LHCN-M2 (cell line): ENCODE measurements around the gene PLEK. TPM values are rescaled to one million over a fixed set of nuclear protein-coding genes. Genes with fewer than 3 reads are reported as not detected.
A peak's percentile ranks its signal among the peaks of the same experiment; 100 is the strongest.
"Not testable (repeated sequence)": the region's sequence is repeated elsewhere in the genome, so short reads cannot be mapped to it uniquely, and the experiment has no call there.

Experiments
- DNase-seq: peaks from one replicate; pipeline ENCODE4 v3.0.0-alpha.2; 2012; ENCODE audit warnings: low read depth
- polyA plus RNA-seq: library from polyadenylated mRNA; unstranded; fragments of >200 nt; gene quantifications from one replicate; pipeline ENCODE4 v1.2.1, GENCODE V29; 2012; ENCODE audit warnings: missing spikeins
- total RNA-seq: library from RNA; depleted of rRNA; stranded (reverse); fragments of >200 nt; gene quantifications from 2 replicates; pipeline ENCODE4 v1.2.3, GENCODE V29; 2014; rRNA removed

PLEK gene
- not detected in 2 replicates for total RNA-seq
- polyA plus RNA-seq, result not detected

- no peak for DNase-seq
Observed at GRCh38 chr2:68365087-68365486, at the start of gene PLEK. Gene PLEK, plus strand, starts transcription at chr2:68365282. Its CDS starts 70 bp downstream, at chr2:68365352.

DNA sequence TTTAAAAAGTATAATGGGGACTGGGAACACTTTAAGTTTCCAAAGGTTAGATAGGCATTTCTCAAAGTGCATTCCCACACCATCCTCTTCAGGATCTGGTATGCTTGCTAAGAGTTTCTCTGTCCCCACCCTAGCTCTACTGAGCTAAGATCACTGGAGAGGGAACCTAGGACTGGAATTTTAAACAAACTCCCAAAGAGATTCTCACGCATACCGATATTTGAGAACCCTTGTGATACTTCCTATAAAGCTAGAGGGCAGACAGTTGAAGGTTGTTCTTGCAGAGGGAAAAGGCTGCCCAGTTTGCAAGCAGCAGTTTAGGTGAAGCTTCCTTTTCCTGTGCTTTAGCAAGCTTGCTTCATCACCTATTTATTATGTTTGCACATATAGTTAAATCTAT is 49.0 kb upstream of the PLEK start:
- no peak for DNase-seq

DNA sequence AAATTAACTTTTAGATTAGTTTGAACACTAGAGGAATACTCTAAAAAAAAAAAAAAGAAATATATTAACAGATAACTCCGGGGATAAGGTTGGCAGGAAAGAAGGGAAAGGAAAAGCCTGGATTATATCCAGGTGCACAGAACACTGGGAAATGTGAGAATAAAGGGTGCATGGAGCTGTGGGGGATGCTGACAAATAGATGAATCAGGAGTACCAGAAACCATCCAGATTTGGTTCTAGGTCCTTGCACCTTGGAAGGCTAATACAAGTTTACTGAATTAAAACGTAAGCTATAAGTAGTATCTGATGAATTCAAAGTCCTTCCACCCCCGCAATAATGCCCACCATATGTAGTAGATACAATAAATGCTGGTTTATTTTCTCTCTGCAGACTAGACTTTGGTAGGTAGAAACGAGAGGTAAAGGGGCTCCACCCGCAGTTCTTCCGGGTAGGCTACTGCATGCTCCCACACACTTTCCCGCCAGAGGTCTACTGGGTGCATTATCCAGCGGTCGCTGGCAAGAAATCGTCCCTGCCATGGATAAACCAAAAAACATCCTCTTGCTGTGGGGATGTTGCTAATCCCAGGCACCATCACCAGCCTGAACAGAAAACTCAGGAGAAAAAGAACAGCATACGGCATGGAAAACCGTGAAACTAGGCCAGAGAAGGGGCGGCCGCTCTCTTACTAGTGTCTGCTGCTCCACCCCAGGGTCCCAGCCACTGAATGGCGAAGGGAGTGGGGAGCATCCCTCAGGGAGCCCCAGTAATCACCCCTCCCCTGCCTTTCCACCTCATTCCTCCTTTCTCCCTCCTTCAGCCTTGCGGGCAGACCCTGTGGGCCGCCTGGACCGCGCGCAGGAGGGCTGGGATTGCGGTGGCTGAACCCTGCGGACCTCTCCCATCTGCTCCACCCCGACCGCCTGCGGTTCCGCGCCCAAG is 46.8 kb upstream of the PLEK start:
- DNase-seq, result no peak

GRCh38 chr2:68318914-68319397 is 46.1 kb upstream of the PLEK start:
- DNase-seq, result peak; percentile 26

- DNase-seq, result peak; percentile 77
Observed at GRCh38 chr2:68319398-68320117, 45.5 kb upstream of the PLEK start, which contains the start of gene CNRIP1. Gene CNRIP1, minus strand, starts transcription at chr2:68319949. Its CDS starts 549 bp downstream, at chr2:68319400.

DNA sequence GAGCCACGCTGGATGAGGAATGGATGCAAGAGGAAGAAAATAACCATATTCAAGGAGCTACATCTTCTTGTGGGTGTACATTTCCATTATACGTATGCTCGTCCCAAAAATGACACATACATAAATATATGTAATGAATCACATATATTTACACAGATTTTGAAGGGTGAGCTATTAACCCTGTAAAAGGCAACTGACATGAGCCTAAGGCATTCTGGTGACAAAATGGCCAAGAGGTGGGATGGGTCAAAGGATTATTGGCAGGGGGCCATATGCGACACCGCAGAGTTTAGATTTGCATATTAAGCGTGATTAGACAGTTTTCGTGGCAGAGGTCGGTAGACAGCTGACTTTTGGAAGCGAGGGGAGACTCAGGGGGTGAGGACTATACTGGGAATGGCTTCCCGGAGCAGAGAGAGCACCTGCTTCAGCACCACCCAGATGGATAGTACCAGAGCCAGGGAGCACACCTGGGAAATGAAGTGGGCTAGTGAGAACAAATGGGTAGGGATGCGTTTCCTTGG is 44.9 kb upstream of the PLEK start:
- peak; percentile 22 for DNase-seq

- DNase-seq, result no peak
Observed at GRCh38 chr2:68325056-68325455, 40.0 kb upstream of the PLEK start.

DNA sequence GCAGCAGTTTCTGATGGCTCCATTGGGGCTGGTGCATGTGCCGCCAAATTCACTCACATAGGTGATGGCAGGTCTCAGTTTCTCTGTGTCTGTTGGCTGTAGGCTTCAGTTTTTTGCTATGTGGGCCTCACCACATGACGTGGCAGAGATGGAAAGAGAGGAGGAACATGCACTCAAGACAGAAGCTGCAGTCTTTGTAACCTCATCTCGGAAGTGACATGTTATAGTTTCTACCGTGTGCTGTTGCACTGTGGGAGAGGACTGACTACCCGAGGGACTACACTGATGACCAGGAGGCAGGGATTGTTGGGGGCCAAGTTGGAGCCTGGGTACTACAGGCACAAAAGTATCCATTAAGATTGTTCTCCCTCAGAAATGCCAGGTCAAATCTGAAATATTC is 36.2 kb upstream of the PLEK start:
- no peak for DNase-seq

- no peak for DNase-seq
Observed at GRCh38 chr2:68330691-68331090, 34.4 kb upstream of the PLEK start.

- DNase-seq, result no peak
Observed at GRCh38 chr2:68333009-68333408, 32.1 kb upstream of the PLEK start.

GRCh38 chr2:68333931-68334330 is 31.2 kb upstream of the PLEK start:
- DNase-seq, result no peak

GRCh38 chr2:68336192-68336591 is 28.9 kb upstream of the PLEK start:
- DNase-seq, result peak; percentile 80

GRCh38 chr2:68340226-68341061 is 24.6 kb upstream of the PLEK start:
- DNase-seq, result no peak

DNA sequence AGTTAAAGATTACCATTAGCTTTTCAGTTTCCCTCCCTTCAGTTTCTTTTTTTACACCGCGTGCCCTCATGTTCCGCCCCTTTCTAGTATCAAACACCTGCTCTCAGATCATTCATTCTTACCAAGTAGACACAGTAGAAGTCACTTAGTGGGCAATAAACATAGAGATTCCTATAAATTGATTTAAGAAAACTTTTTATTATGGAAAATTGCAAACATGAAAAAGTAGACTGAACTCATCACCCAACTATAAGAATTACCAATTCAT is 24.1 kb upstream of the PLEK start:
- no peak for DNase-seq

DNA sequence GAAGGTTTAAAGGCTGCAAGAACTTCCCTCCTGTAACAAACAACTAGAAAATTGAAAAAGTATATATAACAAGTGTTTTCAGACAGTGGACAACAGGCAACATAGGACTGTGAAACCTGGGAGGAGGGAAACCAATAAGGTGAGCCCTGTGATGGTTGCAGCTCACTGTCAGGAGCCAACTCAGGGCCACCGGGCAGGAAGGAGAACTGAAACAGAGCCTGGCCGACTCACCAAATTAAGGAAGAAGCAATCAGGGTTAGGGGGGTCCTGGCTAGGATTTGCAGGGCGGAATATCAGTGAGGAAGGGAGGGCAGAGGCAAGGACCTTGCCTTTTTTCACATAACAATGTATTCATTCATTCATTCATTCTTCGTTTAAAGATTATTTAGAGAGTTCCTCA is 23.5 kb upstream of the PLEK start:
- no peak for DNase-seq

GRCh38 chr2:68342470-68342869 is 22.6 kb upstream of the PLEK start:
- no peak for DNase-seq

DNA sequence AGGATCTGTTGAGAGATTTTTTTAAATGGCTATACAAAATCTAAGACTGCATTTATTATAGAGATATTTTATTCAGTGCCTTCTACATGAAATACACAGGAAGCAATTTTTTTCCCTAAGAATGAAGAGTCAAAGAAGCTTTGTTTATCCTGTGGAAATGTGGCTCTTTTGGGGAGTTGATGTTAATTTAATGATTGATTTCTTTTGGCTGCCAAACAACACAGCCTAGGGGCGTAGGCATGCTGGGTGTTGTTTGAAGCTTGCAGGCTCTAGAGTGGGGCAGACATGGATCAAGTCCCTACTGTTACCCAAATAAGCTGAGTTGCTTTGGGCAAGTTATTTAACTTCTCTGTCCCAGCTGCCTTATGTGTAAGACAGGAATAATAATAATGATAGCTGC is 21.1 kb upstream of the PLEK start:
- no peak for DNase-seq

- DNase-seq, result peak; percentile 73
Observed at GRCh38 chr2:68345129-68345875, 19.8 kb upstream of the PLEK start.

GRCh38 chr2:68349091-68349490 is 16.0 kb upstream of the PLEK start:
- not testable (repeated sequence) for DNase-seq

DNA sequence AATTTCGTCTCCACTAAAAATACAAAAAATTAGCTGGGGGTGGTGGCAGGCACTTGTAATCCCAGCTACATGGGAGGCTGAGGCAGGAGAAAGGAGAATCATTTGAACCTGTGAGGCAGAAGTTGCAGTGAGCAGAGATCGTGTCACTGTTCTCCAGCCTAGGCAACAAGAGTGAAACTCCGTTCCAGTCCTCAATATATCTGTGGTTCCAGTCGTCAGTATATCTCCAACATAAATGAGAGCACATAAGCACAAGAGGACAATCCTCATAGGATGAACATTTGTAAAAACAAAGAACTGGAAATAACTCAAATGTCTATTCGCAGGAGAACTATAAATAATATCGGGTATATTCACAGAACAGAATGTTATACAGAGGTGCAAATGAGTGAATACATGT is 13.1 kb upstream of the PLEK start:
- no peak for DNase-seq
